GF-D8 (cell line): ENCODE results near the gene DCC.
"Not testable (repeated sequence)": the region's sequence is repeated elsewhere in the genome, so short reads cannot be mapped to it uniquely, and the experiment has no call there.

Experiments
- DNase-seq: peaks from one replicate; lab custom pipeline; 2025; lab: John Stamatoyannopoulos, UW

Gene DCC

DNA sequence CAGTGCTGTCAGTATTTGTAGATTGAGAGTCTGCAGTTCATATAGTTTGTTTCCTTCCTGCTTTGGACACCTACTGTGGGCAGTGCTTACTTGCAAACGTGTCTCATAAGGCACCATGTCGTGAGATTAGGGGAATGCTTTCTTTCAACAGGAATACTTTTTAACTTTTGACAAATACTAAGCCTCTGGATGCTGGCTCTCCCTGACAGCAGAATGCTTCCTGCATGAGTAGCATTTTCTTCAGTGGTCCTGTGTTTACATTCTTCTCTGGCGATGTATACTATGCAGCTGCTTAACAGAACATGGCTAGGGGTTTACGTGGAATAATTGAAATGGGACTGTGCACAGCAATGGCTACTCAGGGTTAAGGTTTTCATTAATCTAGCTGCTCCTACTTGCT lies 1077.0 kb downstream of the DCC start:
- DNase-seq, result no peak

DNA sequence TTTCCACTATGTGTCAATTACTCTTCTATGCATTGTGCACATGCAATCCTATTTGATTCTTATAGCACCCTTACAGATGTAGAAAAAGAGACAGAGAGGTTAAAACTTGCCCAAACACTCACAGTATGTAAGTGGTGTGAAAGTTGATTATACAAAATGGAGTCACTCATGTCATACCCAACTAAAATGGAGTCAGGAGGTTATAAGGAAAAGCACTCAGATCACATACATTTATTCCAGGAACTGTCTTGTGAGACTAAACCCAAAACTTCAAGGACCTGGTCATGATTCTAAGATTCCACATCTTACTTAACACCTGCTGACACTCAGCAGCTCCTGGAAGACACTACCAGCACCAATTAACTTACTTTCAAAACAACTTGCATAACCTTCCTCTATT lies 1081.9 kb downstream of the DCC start:
- no peak for DNase-seq

DNA sequence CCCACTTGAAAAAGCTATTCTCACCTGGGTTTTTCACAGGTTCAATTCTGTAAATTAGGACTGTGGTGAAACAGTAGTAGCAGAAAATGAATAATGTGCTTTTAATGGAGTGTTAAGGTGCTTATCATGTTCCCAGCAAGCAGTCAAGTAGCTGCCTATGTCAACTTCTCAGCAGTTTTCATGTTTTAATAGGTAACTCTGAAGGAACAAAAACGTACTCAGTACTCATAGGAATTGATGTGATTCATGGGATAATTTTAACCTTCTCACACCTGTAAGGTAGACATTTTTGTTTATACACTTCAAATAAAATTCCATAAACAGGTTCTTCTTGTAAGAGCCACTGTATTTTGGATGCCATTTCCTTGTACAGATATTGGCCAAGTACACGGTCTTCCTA lies 1082.9 kb downstream of the DCC start:
- no peak for DNase-seq

GRCh38 chr18:53426666-53427184 lies 1086.7 kb downstream of the DCC start:
- no peak for DNase-seq

DNA sequence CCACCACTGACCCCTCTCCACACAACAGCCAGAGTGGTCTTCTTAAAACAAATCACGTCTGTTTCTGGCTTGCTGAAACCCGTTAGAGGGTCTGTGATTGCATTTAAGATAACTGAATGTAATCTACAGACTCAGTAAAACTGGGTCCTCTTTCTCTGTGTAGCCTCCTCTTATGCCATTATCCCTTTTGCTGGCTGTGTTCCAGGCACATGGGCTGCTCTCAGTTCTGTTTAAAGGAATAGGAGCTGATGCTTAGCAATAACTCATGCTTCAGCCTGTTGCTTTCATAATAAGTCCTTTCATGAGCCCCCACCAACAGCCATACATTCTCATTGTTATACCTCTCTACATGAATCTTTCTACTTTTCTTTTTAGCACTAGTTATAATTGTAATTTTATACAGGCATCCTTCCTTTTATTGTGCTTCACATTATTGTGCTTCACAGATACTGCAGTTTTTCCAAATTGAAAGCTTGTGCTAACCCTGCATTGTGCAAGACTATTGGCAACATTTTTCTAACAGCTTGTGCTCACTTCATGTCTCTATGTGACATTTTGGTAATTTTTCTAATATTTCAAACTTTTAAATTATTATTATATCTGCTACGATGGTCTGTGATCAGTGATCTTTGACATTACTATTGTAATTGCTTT lies 1101.9 kb downstream of the DCC start:
- no peak for DNase-seq

DNA sequence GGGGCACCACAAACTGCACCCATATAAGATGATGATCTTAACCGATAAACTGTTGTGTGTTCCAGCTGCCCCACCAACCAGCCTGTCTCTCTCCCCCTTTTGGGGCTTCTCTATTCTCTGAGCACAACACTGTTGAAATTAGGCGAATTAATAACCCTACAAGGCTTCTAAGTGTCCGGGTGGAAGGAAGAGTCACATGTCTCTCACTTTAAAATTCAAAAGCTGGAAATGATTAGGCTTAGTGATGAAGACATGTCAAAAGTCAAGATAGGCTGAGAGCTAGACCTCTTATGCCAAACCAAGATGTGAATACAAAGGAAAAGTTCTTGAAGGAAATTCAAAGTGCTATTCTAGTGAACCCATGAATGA lies 1102.4 kb downstream of the DCC start:
- DNase-seq, result no peak

DNA sequence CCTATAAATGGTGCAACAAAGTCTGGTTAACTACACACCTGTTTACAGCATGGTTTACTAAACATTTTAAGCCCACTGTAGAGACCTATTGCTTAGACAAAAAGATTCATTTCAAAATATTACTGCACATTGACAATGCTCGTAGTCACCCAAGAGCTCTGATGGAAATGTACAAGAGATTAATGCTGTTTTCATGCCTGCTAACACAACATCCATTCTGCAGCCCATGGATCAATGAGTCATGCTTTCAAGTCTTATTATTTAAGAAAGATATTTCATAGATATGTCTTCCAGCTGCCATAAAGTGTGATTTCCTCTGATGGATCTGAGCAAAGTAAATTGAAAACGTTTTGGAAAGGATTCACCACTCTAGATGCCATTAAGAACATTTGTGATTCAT lies 1103.3 kb downstream of the DCC start:
- no peak for DNase-seq

DNA sequence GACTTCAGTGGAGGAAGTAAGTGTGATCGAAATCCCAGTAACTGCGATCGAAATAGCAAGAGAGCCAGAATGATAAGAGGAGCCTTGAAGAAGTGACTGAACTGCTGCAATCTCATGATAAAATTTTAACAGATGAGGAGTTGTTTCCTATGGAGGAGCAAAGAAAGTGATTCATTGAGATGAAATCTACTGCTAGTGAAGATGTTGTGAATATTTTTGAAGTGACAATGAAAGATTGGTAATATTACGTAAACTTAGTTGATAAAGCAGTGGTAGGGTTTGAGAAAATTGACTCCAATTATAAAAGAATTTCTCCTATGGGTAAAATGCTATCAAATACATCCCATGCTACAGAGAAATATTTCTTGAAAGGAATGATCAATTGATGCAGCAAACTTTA lies 1103.8 kb downstream of the DCC start:
- DNase-seq, result no peak

DNA sequence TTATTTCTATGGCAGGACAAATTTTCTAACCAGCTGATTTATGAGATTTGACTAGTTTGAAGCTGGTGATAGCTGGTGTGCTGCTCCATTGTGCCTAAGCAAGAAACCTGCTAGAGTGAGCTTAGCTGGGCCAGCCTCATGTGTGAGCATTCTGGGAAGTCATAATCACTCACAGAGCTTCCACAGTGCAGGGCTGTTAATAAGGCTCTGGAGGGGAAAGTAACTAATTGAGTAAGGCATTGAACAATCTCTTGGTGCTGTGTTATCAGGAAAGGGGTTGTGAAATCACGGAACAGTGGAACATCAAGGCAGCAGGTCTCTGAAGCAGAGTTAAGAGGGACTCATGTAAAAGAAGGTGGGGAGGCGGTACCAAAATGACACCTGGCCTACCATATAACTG lies 1111.9 kb downstream of the DCC start:
- no peak for DNase-seq

GRCh38 chr18:53457068-53457467 lies 1117.1 kb downstream of the DCC start:
- no peak for DNase-seq

DNA sequence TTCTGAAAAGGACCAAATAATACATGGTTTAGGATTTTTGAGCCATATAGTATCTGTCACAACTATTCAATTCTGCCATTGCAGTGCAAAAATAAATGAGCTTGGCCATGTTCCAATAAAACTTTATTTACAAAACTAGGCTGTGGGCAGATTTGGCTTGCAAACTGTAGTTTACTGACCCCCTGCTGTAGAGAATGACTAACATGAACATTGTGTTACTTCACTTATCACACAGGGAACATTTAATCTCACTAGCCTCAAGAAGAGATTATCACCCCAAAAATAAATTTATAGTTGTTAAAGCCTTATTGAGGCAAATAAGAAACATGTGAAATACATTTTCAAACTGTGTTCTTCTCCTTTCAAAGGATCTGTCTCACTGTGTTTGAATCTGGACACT lies 1118.3 kb downstream of the DCC start:
- DNase-seq, result no peak

DNA sequence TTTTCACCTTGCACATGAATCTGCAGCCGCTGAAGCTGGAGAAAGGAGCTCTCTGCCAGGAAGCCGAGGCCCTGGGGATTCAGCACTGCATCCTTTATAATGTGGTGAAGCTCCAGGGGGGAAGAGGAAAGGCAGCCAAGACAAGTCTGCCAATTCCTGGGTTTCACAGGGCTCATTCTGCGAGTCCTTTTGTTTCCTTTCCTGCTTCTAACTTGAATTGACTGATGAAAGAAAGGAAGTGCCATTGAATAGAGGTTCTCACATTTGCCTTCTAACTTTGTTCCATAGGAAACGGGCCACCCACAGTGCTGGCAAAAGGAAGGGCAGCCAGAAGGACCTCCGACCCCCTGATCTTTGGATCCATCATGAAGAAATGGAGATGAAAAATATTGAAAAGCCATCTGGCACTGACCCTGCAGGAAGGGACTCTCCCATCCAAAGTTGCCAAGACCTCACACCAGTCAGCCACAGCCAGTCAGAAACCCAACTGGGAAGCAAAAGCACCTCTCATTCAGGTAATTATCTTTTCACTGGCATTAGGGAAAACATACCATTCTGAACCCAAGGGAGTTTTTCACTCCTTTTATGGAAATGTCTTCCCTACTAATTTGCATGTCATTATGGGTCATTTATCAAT lies 1119.1 kb downstream of the DCC start:
- DNase-seq, result no peak

DNA sequence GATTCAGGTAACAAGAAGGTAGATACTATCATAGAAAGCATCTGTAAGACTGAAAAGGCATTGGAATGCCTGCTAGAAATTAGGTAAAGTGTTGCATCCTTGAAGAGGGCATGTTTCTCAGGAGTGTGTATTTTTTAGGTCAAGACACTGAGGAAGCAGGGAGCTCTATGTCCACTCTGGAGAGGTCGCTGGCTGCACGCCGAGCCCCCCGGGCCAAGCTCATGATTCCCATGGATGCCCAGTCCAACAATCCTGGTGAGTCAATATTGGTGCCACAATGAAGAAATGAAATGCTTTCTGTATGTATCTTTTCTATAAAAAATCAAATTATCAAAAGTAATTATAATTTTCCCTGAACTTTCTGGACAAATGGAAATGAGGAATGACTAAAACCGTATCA lies 1127.8 kb downstream of the DCC start:
- DNase-seq, result no peak

DNA sequence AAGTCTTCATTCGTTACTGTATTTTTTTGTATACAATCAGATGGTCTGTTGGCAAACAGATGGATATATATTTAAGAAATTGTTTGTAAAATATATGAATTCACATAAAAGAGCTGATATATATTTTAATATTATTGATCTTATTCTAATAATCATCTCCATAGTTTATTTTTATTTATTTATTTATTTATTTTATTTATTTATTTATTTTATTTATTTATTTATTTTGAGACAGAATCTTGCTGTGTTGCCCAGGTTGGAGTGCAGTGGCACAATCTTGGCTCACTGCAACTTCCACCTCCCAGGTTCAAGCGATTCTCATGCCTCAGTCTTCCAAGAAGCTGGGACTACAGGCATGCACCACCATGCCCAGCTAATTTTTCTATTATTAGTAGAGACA lies 1128.2 kb downstream of the DCC start:
- DNase-seq, result not testable (repeated sequence)

DNA sequence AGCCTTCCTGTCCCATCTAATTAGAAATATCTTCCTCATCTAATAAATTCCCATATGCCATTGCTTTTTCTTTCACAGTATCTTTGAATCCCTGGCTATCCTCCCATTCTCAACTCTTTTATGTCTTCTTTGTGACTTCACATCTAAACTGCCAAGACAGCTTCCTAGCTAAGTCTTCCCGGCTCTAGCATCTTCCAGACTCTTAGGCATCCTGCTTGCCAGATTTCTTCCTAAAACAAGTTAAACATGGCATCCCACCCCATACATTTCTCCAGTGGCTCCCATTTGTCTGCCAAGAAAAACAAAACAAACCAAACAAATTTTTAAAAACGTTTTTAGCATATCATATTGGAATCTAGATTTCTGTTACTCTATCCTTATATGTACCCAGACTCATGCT lies 1132.5 kb downstream of the DCC start:
- DNase-seq, result no peak

DNA sequence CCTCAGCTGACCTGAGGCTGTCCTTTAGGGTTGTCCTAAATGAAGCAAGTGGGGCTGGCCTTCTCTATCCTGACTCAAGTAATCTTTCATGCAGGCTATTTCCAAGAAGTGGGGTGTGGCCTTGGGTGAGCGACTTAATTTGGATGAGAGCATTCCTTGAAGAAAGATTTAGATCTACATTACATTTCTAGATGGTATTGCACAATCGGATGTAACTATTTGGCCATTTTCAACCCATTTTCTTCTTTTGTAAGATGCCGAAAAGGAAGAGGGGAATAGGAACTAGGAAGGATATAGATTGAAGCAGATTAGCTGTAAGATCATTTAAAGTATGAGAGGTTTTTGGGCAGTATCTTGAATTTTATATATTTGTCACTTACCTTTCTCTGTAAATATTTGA lies 1138.2 kb downstream of the DCC start:
- DNase-seq, result no peak

GRCh38 chr18:53486296-53486695 lies 1146.3 kb downstream of the DCC start:
- no peak for DNase-seq

- DNase-seq, result no peak
Measured at GRCh38 chr18:53489266-53489665, 1149.3 kb downstream of the DCC start.

DNA sequence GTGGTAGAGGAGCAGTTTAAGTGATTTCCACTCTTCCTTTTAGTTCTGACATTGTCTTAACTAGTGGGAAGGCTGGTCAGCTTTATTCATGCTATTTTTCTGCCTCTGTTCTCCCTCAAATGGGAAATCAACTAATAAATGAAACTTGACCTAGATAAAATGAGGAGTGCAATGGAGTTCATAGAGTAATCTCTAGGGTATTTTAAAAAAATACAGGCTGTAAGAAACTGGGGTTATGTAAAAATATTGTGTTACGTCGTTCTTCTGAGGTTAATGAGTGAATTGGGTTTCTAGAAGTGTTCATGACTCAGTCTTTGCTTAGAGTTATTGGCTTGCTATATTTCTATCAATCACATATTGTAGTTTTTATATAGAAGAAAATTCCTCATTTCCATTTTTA lies 1150.0 kb downstream of the DCC start:
- DNase-seq, result no peak

GRCh38 chr18:53496028-53496427 lies 1156.0 kb downstream of the DCC start:
- DNase-seq, result no peak

DNA sequence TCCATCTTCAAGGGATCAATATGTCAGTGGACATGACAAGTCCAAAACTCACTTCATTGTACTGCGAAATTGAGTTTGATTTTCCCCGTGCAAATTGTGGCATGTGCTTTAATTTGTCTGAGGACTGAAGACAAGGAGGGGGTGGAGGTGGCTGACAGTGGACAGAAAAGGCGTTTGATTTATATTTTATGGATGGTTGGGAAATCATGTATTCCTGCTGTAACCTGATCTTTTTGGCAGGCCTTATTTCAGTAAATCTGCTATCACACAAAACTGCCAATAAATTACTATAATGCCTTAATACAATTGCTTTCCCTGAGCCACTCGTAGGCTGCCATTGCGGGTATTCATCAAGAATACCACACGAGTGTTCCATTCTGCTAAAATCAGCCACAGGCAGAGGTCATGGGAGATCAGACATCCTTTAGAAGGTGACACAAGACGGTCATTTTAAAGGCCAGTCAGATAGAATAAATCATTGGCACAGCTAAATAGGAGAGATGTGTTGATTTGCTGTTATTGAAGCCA lies 1164.0 kb downstream of the DCC start:
- no peak for DNase-seq

DNA sequence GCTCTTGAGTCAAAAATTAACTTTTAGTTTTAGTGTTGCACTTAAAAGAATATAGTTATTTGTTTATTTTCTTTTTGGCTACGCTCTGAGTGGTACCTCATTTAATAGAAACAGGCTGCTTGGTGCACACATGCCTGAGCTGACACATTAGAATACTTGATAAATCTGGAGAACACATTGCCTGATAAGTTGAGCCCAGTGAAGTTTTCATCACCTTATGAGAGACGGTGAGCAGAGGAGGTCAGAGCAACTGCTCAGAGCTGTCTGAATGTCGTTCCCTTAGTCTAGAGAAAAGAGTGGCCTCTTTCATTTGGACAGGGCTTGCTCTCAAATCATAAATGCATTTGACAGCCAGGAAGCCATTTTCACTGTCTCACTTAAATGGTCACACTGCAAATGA lies 1168.5 kb downstream of the DCC start:
- no peak for DNase-seq

- DNase-seq, result no peak
Measured at GRCh38 chr18:53509886-53510285, 1169.9 kb downstream of the DCC start.

GRCh38 chr18:53511725-53512124 lies 1171.7 kb downstream of the DCC start:
- DNase-seq, result not testable (repeated sequence)
